ENCODE results near the gene SLC1A7. TPM values are rescaled to one million over a fixed set of nuclear protein-coding genes. Genes with fewer than 3 reads are reported as not detected.

Gene SLC1A7
- total RNA-seq, 1 experiment from 2014 or later: not detected

DNA sequence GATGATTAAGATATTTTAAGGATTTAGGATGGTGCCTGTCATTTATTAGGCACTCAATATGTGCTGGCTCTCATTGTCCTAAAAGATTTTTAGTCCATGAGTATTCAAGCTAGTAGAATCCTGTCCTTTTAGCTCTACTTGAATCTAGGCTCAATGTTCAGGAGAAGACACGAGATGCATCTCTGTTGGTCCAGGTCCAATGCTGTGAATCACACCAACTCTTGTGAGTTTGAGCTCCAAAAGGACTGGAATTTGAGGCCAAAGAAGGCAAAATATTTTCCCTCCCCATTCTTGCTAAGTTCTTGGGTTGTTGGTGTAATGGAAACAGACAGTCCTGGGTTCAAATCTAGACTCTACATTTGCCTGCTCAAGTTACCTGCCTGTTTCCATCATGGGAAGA lies 81.9 kb downstream of the SLC1A7 start:
- H3K4me3 ChIP-seq (ENCODE audit: low read length): no peak overlapping the region
- DNase-seq: no peak
- H3K9ac ChIP-seq (ENCODE audit: low read length): no peak overlapping the region
- H3K27me3 ChIP-seq (ENCODE audit: low read length): no peaks in the 10 kb centered on the region
- H3K9me3 ChIP-seq (ENCODE audit: low read length): no peaks in the 10 kb centered on the region
- H3K4me2 ChIP-seq (ENCODE audit: low read depth, low read length, poor library complexity, severe bottlenecking): no peak overlapping the region
- no peak overlapping the region for H2AFZ ChIP-seq (ENCODE audit: low read length)
- no peaks in the 10 kb centered on the region for H3K4me1 ChIP-seq (ENCODE audit: low read length)
- H3K9me2 ChIP-seq (replicated peaks; ENCODE audit: insufficient read depth, low read length): no peaks in the 10 kb centered on the region
- H3K79me2 ChIP-seq (ENCODE audit: low read length): no peaks in the 10 kb centered on the region
- no peaks in the 10 kb centered on the region for H4K20me1 ChIP-seq (ENCODE audit: insufficient read depth, low read depth, low read length)
- no peak overlapping the region for H3K27ac ChIP-seq (ENCODE audit: low read length)
- H3K36me3 ChIP-seq (ENCODE audit: insufficient read depth, low read length): no peaks in the 10 kb centered on the region

DNA sequence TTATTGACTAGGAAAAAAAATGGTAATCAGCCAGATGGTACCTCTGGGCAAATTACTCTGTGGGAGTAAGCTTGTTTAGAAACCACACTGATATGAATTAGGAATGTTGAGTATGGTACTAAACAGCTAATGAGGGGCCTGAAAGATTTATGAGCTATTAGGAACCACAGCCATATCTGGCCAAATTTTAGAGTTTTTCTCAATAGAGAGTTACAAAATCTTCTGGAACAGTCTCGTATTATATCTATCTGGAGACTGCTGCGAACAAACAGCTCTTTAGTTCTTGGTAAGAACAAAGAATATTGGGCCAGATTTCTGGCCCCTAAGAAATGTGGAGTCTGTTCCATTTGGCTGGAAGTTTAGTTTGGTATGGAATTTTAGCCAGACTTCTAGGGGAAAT lies 85.3 kb downstream of the SLC1A7 start:
- no peak overlapping the region for H3K4me3 ChIP-seq (ENCODE audit: low read length)
- no peaks in the 10 kb centered on the region for H3K9me2 ChIP-seq (replicated peaks; ENCODE audit: insufficient read depth, low read length)
- H3K27me3 ChIP-seq (ENCODE audit: low read length): no peaks in the 10 kb centered on the region
- no peak overlapping the region for H3K4me2 ChIP-seq (ENCODE audit: low read depth, low read length, poor library complexity, severe bottlenecking)
- no peaks in the 10 kb centered on the region for H3K79me2 ChIP-seq (ENCODE audit: low read length)
- no peaks in the 10 kb centered on the region for H3K36me3 ChIP-seq (ENCODE audit: insufficient read depth, low read length)
- H3K27ac ChIP-seq (ENCODE audit: low read length): no peak overlapping the region
- H3K9ac ChIP-seq (ENCODE audit: low read length): no peak overlapping the region
- DNase-seq: no peak
- H2AFZ ChIP-seq (ENCODE audit: low read length): no peak overlapping the region
- no peaks in the 10 kb centered on the region for H4K20me1 ChIP-seq (ENCODE audit: insufficient read depth, low read depth, low read length)
- no peaks in the 10 kb centered on the region for H3K9me3 ChIP-seq (ENCODE audit: low read length)
- no peaks in the 10 kb centered on the region for H3K4me1 ChIP-seq (ENCODE audit: low read length)

DNA sequence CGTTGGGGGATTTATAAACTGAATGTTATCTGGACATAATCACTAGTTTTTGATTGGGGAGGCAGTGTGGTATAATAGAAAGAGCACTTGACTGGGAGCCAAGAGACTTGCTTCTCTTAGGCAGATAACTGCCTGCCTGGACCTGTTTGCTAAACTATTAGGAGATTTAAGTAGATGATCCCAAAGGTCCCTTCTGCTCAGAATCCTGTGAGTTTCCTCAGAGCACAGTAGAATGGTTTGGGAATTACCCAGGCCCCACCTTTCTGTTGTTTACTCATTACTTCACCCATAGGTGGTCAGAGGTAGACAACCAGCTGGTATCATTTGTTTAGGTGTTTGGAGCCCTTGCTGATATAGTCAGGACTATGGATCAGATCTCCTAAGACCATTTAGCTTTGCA lies 90.8 kb downstream of the SLC1A7 start:
- Histone ChIP-seq H3K9ac (ENCODE audit: low read length) (no peak overlapping the region), H3K4me3 (ENCODE audit: low read length) (no peak overlapping the region), H2AFZ (ENCODE audit: low read length) (no peak overlapping the region), H3K4me1 (ENCODE audit: low read length) (peaks cover 26% of the 10 kb centered on the region), H3K4me2 (ENCODE audit: low read depth, low read length, poor library complexity, severe bottlenecking) (no peak overlapping the region), H3K9me2 (replicated peaks; ENCODE audit: insufficient read depth, low read length) (no peaks in the 10 kb centered on the region), H3K9me3 (ENCODE audit: low read length) (no peaks in the 10 kb centered on the region), H3K36me3 (ENCODE audit: insufficient read depth, low read length) (0 out of 2 replicates have a peak, but pooled peaks cover 3% of the 10 kb centered on the region), H3K27ac (ENCODE audit: low read length) (no peak overlapping the region), H4K20me1 (ENCODE audit: insufficient read depth, low read depth, low read length) (no peaks in the 10 kb centered on the region), H3K27me3 (ENCODE audit: low read length) (no peaks in the 10 kb centered on the region), H3K79me2 (ENCODE audit: low read length) (no peaks in the 10 kb centered on the region)
- DNase-seq: no peak

DNA sequence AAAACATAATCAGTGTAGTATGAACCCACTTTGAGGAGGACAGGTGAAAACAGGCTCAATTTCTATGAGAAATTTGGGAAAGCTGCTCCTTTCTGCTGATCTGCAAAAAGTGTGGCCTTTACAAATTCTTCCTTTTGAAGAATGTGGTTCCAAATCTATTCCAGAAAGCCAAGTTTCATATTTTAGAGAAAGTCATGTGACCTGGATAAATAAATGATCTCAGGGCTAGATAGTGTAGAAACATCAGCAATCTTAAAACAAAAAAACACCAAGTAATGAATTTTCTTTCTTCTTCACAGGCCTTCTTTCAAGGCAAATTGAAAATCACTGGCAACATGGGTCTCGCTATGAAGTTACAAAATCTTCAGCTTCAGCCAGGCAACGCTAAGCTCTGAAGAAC lies 92.1 kb downstream of the SLC1A7 start:
- 0 out of 2 replicates have a peak, but pooled peaks cover 3% of the 10 kb centered on the region for H3K36me3 ChIP-seq (ENCODE audit: insufficient read depth, low read length)
- no peak for DNase-seq
- no peaks in the 10 kb centered on the region for H3K9me3 ChIP-seq (ENCODE audit: low read length)
- no peak overlapping the region for H3K4me3 ChIP-seq (ENCODE audit: low read length)
- H3K79me2 ChIP-seq (ENCODE audit: low read length): 0 out of 2 replicates have a peak, but pooled peaks cover 6% of the 10 kb centered on the region
- H3K4me1 ChIP-seq (ENCODE audit: low read length): peaks cover 27% of the 10 kb centered on the region
- H4K20me1 ChIP-seq (ENCODE audit: insufficient read depth, low read depth, low read length): no peaks in the 10 kb centered on the region
- no peaks in the 10 kb centered on the region for H3K27me3 ChIP-seq (ENCODE audit: low read length)
- H3K9ac ChIP-seq (ENCODE audit: low read length): no peak overlapping the region
- H3K4me2 ChIP-seq (ENCODE audit: low read depth, low read length, poor library complexity, severe bottlenecking): no peak overlapping the region
- H2AFZ ChIP-seq (ENCODE audit: low read length): no peak overlapping the region
- H3K9me2 ChIP-seq (replicated peaks; ENCODE audit: insufficient read depth, low read length): no peaks in the 10 kb centered on the region
- H3K27ac ChIP-seq (ENCODE audit: low read length): no peak overlapping the region

DNA sequence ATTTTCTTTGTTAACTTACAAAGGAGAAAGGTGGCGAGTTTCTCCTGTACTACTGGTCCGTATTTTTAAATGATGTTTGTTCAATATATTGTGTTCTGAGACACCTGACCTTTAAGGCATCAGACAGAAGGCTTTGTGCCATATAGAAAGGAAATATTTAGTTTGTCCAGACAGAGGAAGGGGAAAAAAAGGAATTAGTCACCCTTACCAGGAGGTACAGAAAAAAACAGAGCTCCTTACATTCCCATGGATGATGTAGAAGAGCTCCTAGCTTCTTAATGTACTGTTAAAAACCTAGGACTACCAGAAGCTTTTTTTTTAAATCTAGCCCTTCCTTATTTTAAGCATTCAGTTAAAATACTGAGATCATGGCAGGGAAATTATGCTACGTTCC lies 92.9 kb downstream of the SLC1A7 start:
- H3K27ac ChIP-seq (ENCODE audit: low read length): no peak overlapping the region
- no peak overlapping the region for H3K4me3 ChIP-seq (ENCODE audit: low read length)
- no peaks in the 10 kb centered on the region for H3K9me2 ChIP-seq (replicated peaks; ENCODE audit: insufficient read depth, low read length)
- DNase-seq: no peak
- H3K9ac ChIP-seq (ENCODE audit: low read length): no peak overlapping the region
- H4K20me1 ChIP-seq (ENCODE audit: insufficient read depth, low read depth, low read length): no peaks in the 10 kb centered on the region
- H3K9me3 ChIP-seq (ENCODE audit: low read length): no peaks in the 10 kb centered on the region
- H3K4me1 ChIP-seq (ENCODE audit: low read length): peaks cover 27% of the 10 kb centered on the region
- H3K4me2 ChIP-seq (ENCODE audit: low read depth, low read length, poor library complexity, severe bottlenecking): no peak overlapping the region
- no peaks in the 10 kb centered on the region for H3K27me3 ChIP-seq (ENCODE audit: low read length)
- no peak overlapping the region for H2AFZ ChIP-seq (ENCODE audit: low read length)
- peaks cover 10% of the 10 kb centered on the region; the same call in 1 of the 2 replicates for H3K79me2 ChIP-seq (ENCODE audit: low read length)
- H3K36me3 ChIP-seq (ENCODE audit: insufficient read depth, low read length): 0 out of 2 replicates have a peak, but pooled peaks cover 3% of the 10 kb centered on the region

DNA sequence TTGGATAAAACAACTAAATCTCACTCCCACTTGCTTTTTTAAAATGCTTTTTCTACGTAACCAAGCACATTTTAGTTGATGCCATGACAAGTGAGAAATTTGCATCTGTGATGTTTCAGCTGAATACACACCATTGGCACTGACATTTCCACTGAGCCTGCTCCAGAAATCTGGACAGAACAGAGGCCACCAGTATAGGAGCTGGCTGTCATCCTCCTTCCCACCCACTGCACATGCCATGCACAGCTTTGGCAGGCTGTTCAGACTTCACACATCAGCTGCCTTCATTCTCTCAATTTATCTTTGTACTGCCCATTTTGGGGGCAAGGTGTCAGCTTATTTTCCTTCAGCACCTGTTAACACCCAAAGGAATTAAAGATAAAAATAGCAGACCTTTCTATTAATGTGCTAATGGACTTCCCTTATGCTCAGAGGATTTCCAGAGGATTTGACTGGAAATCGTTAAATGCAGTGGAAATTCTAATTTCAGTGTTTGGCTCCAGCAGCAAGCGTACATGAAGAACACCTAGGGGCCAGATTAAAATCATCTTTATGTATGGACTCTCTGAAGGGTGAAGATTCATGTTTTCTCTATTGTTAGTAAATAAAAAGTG lies 93.4 kb downstream of the SLC1A7 start:
- Histone ChIP-seq H3K4me1 (ENCODE audit: low read length) (peaks cover 27% of the 10 kb centered on the region), H3K9ac (ENCODE audit: low read length) (no peak overlapping the region), H3K27ac (ENCODE audit: low read length) (no peak overlapping the region), H4K20me1 (ENCODE audit: insufficient read depth, low read depth, low read length) (no peaks in the 10 kb centered on the region), H3K36me3 (ENCODE audit: insufficient read depth, low read length) (0 out of 2 replicates have a peak, but pooled peaks cover 3% of the 10 kb centered on the region), H3K79me2 (ENCODE audit: low read length) (peaks cover 10% of the 10 kb centered on the region; the same call in 1 of the 2 replicates), H3K27me3 (ENCODE audit: low read length) (no peaks in the 10 kb centered on the region), H3K9me2 (replicated peaks; ENCODE audit: insufficient read depth, low read length) (no peaks in the 10 kb centered on the region), H3K4me3 (ENCODE audit: low read length) (no peak overlapping the region), H3K9me3 (ENCODE audit: low read length) (no peaks in the 10 kb centered on the region), H2AFZ (ENCODE audit: low read length) (no peak overlapping the region), H3K4me2 (ENCODE audit: low read depth, low read length, poor library complexity, severe bottlenecking) (peak overlapping the region; percentile 8)
- DNase-seq: no peak

DNA sequence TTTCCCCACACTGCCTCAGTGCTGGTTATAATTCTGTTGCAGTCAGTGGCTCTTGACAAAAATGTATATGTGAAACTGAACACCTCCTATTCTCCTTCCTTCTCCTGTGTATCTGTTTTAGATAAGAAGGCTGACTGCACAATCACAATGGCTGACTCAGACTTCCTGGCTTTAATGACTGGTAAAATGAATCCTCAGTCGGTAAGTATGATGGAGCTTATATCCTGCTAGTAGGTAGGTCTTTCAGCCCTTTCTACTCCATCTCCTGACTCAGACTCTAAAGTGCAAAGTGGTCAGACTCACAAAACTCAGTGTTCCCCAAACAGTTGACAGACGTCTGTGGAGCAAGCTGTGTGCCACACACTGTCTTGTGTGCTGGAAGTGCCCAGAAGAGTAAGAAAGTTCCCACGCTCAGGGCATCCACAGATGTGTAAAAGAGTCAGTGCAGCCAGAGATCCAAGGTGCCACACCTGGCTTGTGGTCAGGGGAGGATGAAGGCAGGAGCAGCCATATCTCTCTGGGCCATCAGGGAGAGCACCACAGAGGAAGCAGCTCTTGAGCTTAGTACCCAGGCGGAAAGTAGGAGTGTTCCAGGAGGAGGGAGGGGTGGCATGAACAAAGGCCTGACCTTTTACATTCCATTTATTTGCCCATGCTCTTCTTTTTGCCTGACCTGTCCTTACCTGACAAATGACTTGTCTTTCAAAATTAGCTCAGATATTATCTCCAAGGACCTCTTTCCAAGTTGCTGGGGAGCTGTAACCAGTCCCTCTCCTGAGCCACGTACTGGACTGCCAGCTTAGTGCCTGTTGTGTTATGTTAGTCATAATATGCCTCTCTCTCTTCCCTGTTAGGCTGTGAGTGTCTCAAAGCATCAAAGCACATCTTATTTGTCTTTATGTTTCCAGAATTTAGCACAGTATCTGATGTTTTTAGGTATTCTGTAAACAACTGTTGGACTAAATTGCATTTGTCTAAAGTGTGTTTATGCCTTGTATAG lies 94.4 kb downstream of the SLC1A7 start:
- peaks cover 10% of the 10 kb centered on the region; the same call in 1 of the 2 replicates for H3K79me2 ChIP-seq (ENCODE audit: low read length)
- no peak overlapping the region for H2AFZ ChIP-seq (ENCODE audit: low read length)
- H4K20me1 ChIP-seq (ENCODE audit: insufficient read depth, low read depth, low read length): no peaks in the 10 kb centered on the region
- no peak overlapping the region for H3K4me2 ChIP-seq (ENCODE audit: low read depth, low read length, poor library complexity, severe bottlenecking)
- H3K9ac ChIP-seq (ENCODE audit: low read length): no peak overlapping the region
- peaks cover 27% of the 10 kb centered on the region for H3K4me1 ChIP-seq (ENCODE audit: low read length)
- no peaks in the 10 kb centered on the region for H3K9me2 ChIP-seq (replicated peaks; ENCODE audit: insufficient read depth, low read length)
- no peak overlapping the region for H3K4me3 ChIP-seq (ENCODE audit: low read length)
- H3K36me3 ChIP-seq (ENCODE audit: insufficient read depth, low read length): 0 out of 2 replicates have a peak, but pooled peaks cover 3% of the 10 kb centered on the region
- no peak overlapping the region for H3K27ac ChIP-seq (ENCODE audit: low read length)
- H3K27me3 ChIP-seq (ENCODE audit: low read length): no peaks in the 10 kb centered on the region
- no peaks in the 10 kb centered on the region for H3K9me3 ChIP-seq (ENCODE audit: low read length)
- peak; percentile 43 for DNase-seq

DNA sequence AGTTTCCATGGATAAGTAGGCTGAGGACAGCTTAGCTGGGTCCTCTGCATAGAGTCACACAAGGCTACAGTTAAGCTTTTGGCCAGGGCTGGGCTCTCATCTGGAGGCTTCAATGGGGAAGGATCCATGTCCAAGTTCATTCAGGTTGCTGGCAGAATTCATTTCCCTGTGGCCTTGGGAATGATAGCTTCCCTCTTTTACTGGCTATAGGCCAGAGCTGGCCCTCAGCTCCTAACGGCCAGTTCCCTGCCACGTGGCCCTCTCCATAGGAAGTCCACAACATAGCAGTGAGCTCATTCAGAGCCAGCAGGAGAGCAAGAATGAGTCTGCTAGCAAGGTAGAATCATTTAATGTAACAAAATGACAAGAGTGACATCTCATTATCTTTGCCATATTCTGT lies 95.5 kb downstream of the SLC1A7 start:
- H2AFZ ChIP-seq (ENCODE audit: low read length): no peak overlapping the region
- no peaks in the 10 kb centered on the region for H3K27me3 ChIP-seq (ENCODE audit: low read length)
- H4K20me1 ChIP-seq (ENCODE audit: insufficient read depth, low read depth, low read length): no peaks in the 10 kb centered on the region
- peaks cover 27% of the 10 kb centered on the region for H3K4me1 ChIP-seq (ENCODE audit: low read length)
- no peak overlapping the region for H3K9ac ChIP-seq (ENCODE audit: low read length)
- peaks cover 10% of the 10 kb centered on the region; the same call in 1 of the 2 replicates for H3K79me2 ChIP-seq (ENCODE audit: low read length)
- no peak overlapping the region for H3K4me2 ChIP-seq (ENCODE audit: low read depth, low read length, poor library complexity, severe bottlenecking)
- no peak overlapping the region for H3K27ac ChIP-seq (ENCODE audit: low read length)
- H3K4me3 ChIP-seq (ENCODE audit: low read length): no peak overlapping the region
- 0 out of 2 replicates have a peak, but pooled peaks cover 3% of the 10 kb centered on the region for H3K36me3 ChIP-seq (ENCODE audit: insufficient read depth, low read length)
- DNase-seq: no peak
- H3K9me3 ChIP-seq (ENCODE audit: low read length): no peaks in the 10 kb centered on the region
- H3K9me2 ChIP-seq (replicated peaks; ENCODE audit: insufficient read depth, low read length): no peaks in the 10 kb centered on the region

Data from Karpas-422 (cell line).